ENCODE measurements around the gene ADAMTSL3. TPM values are rescaled to one million over a fixed set of nuclear protein-coding genes. Genes with fewer than 3 reads are reported as not detected.

ADAMTSL3 gene
- total RNA-seq, 1 donor from 2014 or later = 0.07 TPM

DNA sequence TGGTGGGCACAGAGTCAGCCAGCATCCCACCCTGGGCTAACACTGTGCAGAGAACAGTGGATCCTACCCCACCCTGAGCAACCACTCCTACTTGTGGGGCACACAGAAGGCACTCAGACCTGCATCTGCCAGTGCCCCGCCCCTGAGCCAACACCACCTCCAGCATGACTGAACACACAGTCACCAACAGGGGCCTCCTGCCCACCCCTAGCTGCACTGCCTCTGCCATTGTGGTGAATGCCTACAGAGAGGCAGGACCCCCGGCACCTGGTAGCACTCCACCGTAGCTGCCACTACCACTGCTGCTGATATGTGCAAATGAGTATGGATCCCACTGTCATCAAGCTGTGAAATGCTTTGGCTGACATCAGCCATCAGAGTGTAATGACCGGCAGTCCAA is 123.1 kb downstream of the ADAMTSL3 start:
- no peak for DNase-seq (ENCODE audit: low read depth, low spot score)
- Mint-ChIP-seq H3K27ac (ENCODE audit: unreplicated experiment) (no peak overlapping the region), H3K4me3 (no peak overlapping the region), H3K27me3 (ENCODE audit: low read depth) (peaks cover 6% of the 10 kb centered on the region), H3K36me3 (ENCODE audit: low read depth) (no peaks in the 10 kb centered on the region), H3K4me1 (no peaks in the 10 kb centered on the region), H3K9me3 (peaks cover 8% of the 10 kb centered on the region)
- TF ChIP-seq, protein P1, sequence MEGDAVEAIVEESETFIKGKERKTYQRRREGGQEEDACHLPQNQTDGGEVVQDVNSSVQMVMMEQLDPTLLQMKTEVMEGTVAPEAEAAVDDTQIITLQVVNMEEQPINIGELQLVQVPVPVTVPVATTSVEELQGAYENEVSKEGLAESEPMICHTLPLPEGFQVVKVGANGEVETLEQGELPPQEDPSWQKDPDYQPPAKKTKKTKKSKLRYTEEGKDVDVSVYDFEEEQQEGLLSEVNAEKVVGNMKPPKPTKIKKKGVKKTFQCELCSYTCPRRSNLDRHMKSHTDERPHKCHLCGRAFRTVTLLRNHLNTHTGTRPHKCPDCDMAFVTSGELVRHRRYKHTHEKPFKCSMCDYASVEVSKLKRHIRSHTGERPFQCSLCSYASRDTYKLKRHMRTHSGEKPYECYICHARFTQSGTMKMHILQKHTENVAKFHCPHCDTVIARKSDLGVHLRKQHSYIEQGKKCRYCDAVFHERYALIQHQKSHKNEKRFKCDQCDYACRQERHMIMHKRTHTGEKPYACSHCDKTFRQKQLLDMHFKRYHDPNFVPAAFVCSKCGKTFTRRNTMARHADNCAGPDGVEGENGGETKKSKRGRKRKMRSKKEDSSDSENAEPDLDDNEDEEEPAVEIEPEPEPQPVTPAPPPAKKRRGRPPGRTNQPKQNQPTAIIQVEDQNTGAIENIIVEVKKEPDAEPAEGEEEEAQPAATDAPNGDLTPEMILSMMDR (conservative IDR thresholded peaks at IDR 0.05) = no peak

DNA sequence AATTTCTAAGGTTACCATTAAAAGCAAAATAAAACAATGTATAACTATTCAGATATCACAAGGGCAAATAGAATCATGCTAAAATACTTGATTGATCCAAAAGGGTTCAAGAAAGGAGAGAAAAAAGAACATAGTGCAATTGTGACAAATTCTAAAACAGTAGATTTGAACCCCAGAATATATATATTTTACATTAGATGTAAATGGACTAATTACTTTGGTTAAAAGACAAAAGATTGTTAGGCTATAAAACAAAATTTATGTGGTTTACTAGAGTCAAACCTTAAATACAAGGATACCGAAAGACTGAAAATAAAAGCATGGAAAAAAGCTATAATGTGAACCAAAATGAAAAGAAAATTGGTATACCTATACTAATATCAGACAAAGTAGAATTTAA is 129.3 kb downstream of the ADAMTSL3 start:
- Mint-ChIP-seq H3K4me3 (no peak overlapping the region), H3K36me3 (ENCODE audit: low read depth) (no peaks in the 10 kb centered on the region), H3K27ac (ENCODE audit: unreplicated experiment) (no peak overlapping the region), H3K9me3 (peaks cover 9% of the 10 kb centered on the region), H3K27me3 (ENCODE audit: low read depth) (peaks cover 6% of the 10 kb centered on the region), H3K4me1 (no peaks in the 10 kb centered on the region)
- no peak for DNase-seq (ENCODE audit: low read depth, low spot score)
- TF ChIP-seq, protein P1 (conservative IDR thresholded peaks at IDR 0.05) = no peak

DNA sequence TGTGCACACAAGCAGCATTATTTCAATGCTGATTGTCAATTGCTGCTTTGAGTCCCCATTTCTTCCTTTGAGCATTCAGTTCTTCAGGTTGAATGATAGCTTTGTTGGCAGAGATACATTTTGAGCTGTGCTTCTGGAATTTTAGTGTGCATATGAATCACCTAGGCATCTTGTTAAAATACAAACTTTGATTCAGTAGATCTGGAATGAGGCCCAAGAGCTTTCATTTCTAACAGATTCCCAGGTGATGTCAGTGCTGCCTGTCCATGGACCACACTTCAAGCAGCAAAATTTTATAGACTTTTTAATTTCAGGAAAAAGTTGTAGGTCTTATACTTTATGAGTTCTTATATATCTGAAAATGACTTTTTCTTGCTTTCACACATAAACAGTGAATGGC is 131.1 kb downstream of the ADAMTSL3 start:
- TF ChIP-seq, protein P1 (conservative IDR thresholded peaks at IDR 0.05) = no peak
- DNase-seq (ENCODE audit: low read depth, low spot score) = no peak
- no peak overlapping the region for H3K4me3 Mint-ChIP-seq
- no peaks in the 10 kb centered on the region for H3K27me3 Mint-ChIP-seq (ENCODE audit: low read depth)
- H3K4me1 Mint-ChIP-seq = no peaks in the 10 kb centered on the region
- no peak overlapping the region for H3K27ac Mint-ChIP-seq (ENCODE audit: unreplicated experiment)
- no peaks in the 10 kb centered on the region for H3K36me3 Mint-ChIP-seq (ENCODE audit: low read depth)
- peaks cover 3% of the 10 kb centered on the region for H3K9me3 Mint-ChIP-seq

DNA sequence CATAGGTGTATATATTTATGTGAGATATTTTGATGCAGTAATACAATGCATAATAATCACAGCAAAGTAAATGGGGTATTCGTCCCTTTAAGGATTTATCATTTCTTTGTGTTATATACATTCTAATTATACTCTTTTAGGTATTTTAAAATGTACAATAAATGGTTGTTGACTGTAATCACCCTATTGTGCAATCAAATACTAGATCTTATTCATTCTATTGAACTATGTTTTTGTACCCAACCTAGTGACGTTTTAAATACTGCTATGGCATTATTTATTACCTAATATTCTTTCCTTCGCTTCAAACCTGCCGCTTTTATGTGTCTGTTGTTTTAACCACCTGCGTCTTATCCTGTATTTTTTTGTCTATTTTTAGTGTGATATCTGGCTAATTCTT is 132.4 kb downstream of the ADAMTSL3 start:
- H3K9me3 Mint-ChIP-seq = peaks cover 3% of the 10 kb centered on the region
- H3K36me3 Mint-ChIP-seq (ENCODE audit: low read depth) = no peaks in the 10 kb centered on the region
- TF ChIP-seq, protein P1 (conservative IDR thresholded peaks at IDR 0.05) = no peak
- no peaks in the 10 kb centered on the region for H3K4me1 Mint-ChIP-seq
- H3K27ac Mint-ChIP-seq (ENCODE audit: unreplicated experiment) = no peak overlapping the region
- H3K4me3 Mint-ChIP-seq = no peak overlapping the region
- no peak for DNase-seq (ENCODE audit: low read depth, low spot score)
- H3K27me3 Mint-ChIP-seq (ENCODE audit: low read depth) = no peaks in the 10 kb centered on the region

DNA sequence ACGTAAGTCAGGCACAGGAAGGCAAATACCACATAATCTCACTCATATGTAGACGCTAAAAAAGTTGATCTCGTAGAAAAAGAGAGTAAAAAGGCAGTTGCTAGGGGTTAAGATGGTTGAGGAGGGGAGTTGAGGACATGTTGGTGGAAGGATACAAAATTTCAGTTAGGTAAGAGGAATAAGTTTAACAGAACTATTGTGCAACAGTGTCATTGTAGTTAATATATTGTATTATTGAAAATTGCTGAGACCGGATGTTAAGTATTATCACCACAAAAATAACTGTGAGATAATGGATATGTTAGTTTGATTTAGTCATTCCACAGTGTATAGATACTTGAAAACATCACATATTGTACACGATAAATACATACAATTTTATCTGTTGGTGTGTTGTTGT is 139.1 kb downstream of the ADAMTSL3 start:
- H3K36me3 Mint-ChIP-seq (ENCODE audit: low read depth) = no peaks in the 10 kb centered on the region

More for the DNA sequence above, 139.1 kb downstream of the ADAMTSL3 start:
- TF ChIP-seq, protein P1 (conservative IDR thresholded peaks at IDR 0.05) = no peak
- H3K4me1 Mint-ChIP-seq = no peaks in the 10 kb centered on the region
- DNase-seq (ENCODE audit: low read depth, low spot score) = no peak
- no peak overlapping the region for H3K27ac Mint-ChIP-seq (ENCODE audit: unreplicated experiment)
- no peaks in the 10 kb centered on the region for H3K27me3 Mint-ChIP-seq (ENCODE audit: low read depth)
- H3K4me3 Mint-ChIP-seq = no peak overlapping the region
- no peaks in the 10 kb centered on the region for H3K9me3 Mint-ChIP-seq

Data from neural crest cell (in vitro differentiated cells).